ENCODE data around the gene CACUL1. TPM values are rescaled to one million over a fixed set of nuclear protein-coding genes. Genes with fewer than 3 reads are reported as not detected.
"Not testable (repeated sequence)": the region's sequence is repeated elsewhere in the genome, so short reads cannot be mapped to it uniquely, and the experiment has no call there.

CACUL1 gene
- total RNA-seq, 4 donors from 2014 or later, result 24.0 to 45.7 (median 26.4) TPM

DNA sequence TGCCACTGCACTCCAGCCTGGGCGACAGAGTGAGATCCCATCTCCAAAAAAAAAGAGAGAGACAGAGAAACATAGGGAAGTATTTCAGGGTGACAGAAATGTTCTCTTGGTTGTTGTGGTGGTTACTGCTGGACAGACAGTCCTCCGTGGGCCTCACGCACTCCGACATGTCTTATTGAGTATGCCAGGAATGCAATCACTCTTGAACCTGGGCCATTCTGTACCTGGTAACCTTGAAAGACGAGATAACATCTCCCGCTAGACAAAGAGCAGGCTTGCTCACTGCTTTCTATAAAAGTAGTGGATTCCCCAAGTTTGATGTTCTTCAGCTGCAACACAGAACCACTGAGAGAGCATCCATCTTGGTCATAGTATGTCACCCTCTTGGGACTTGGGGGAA is 6.7 kb downstream of the CACUL1 start:
- no peaks in the 10 kb centered on the region for H3K9me3 ChIP-seq
- DNase-seq (ENCODE audit: low spot score in 2 of 2), result no peak
- H3K27me3 ChIP-seq, result no peaks in the 10 kb centered on the region
- WGBS, 2 donors, result 91 to 92% methylated on average over 6 of the region's 6 CpGs
- H3K4me1 ChIP-seq, result peaks cover 0 to 65% (median 5%) of the 10 kb centered on the region in 4 donors
- TF ChIP-seq POLR2A (IDR thresholded peaks at IDR 0.05), result no peak
- TF ChIP-seq, protein P1, sequence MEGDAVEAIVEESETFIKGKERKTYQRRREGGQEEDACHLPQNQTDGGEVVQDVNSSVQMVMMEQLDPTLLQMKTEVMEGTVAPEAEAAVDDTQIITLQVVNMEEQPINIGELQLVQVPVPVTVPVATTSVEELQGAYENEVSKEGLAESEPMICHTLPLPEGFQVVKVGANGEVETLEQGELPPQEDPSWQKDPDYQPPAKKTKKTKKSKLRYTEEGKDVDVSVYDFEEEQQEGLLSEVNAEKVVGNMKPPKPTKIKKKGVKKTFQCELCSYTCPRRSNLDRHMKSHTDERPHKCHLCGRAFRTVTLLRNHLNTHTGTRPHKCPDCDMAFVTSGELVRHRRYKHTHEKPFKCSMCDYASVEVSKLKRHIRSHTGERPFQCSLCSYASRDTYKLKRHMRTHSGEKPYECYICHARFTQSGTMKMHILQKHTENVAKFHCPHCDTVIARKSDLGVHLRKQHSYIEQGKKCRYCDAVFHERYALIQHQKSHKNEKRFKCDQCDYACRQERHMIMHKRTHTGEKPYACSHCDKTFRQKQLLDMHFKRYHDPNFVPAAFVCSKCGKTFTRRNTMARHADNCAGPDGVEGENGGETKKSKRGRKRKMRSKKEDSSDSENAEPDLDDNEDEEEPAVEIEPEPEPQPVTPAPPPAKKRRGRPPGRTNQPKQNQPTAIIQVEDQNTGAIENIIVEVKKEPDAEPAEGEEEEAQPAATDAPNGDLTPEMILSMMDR (IDR thresholded peaks at IDR 0.05), result no peak
- no peak for TF ChIP-seq EP300 (IDR thresholded peaks at IDR 0.05)
- no peak overlapping the region for H3K27ac ChIP-seq
- H3K4me3 ChIP-seq, result no peak overlapping the region
- H3K36me3 ChIP-seq, result no peaks in the 10 kb centered on the region

DNA sequence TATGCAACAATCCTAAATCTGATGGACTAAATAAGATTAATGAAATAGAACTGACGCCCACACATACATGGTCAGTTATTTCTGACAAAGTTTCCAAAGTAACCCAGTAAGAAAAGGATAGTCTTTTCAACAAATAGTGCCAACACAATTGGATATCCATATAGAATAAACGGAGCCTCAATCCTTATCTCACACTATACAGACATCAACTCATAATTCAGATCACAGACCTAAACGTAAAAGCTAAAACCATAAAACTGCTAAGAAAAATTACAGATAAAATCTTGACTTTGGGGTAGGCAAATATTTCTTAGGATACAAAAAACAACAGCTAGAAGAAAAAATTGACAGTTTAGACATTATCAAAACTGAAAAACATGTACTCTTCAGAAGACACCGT is 8.5 kb downstream of the CACUL1 start:
- H3K4me3 ChIP-seq, result no peak overlapping the region
- no peaks in the 10 kb centered on the region for H3K9me3 ChIP-seq
- WGBS, 2 donors, result 69 to 70% methylated on average over 4 of the region's 4 CpGs
- no peak overlapping the region for H3K27ac ChIP-seq
- TF ChIP-seq EP300 (IDR thresholded peaks at IDR 0.05), result no peak
- TF ChIP-seq POLR2A (IDR thresholded peaks at IDR 0.05), result no peak
- TF ChIP-seq, protein P1 (IDR thresholded peaks at IDR 0.05), result no peak
- no peak for DNase-seq (ENCODE audit: low spot score in 2 of 2)
- H3K36me3 ChIP-seq, result no peaks in the 10 kb centered on the region
- H3K4me1 ChIP-seq, result peaks cover 0 to 65% (median 6%) of the 10 kb centered on the region in 4 donors
- H3K27me3 ChIP-seq, result no peaks in the 10 kb centered on the region

DNA sequence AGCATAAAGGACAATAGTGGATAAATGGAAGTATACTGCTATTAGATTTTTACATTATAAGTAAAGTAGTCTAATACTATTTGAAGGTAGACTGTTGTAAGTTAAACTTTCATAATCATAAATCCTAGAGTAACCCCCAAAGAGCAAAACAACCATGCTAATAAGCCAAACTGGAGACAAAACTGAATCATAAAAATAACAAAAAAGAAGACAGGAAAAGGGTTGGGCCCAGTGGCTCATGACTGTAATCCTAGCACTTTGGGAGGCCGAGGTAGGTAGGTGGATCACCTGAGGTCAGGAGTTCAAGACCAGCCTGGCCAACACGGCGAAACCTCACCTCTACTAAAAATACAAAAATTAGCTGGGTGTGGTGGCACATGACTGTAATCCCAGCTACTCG is 9.7 kb downstream of the CACUL1 start:
- peak overlapping the region in 2 of 4 donors; percentile 9 to 18 for H3K27ac ChIP-seq
- TF ChIP-seq, protein P1 (IDR thresholded peaks at IDR 0.05), result no peak
- no peak for TF ChIP-seq POLR2A (IDR thresholded peaks at IDR 0.05)
- no peak for TF ChIP-seq EP300 (IDR thresholded peaks at IDR 0.05)
- WGBS, 2 donors, result 87 to 94% methylated on average over 4 of the region's 4 CpGs
- H3K4me1 ChIP-seq, result peaks cover 0 to 56% (median 6%) of the 10 kb centered on the region in 4 donors
- no peaks in the 10 kb centered on the region for H3K36me3 ChIP-seq
- DNase-seq (ENCODE audit: low spot score in 2 of 2), result no peak
- no peaks in the 10 kb centered on the region for H3K27me3 ChIP-seq
- no peaks in the 10 kb centered on the region for H3K9me3 ChIP-seq
- no peak overlapping the region for H3K4me3 ChIP-seq

DNA sequence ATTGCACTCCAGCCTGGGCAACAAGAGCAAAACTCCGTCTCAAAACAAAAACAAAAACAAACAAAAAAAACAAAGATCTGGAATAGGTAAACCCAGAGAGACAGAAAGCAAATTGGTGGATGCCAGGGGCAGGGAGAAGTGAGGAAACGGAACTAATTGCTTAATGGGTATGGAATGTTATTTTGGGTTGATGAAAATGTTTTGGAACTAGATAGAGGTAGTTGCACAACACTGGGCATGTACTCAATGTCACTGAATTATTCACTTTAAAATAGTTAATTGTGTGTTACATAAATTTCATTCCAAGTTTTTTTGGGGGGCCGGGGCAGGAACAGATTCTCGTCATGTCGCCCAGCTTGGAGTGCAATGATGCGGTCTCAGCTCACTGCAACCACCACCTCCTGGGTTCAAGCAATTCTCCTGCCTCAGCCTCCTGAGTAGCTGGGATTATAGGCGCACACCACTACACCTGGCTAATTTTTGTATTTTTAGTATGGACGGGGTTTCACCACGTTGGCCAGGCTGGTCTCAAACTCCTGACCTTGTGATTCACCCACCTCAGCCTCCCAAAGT is 10.3 kb downstream of the CACUL1 start:
- WGBS, 2 donors, result 80 to 86% methylated on average over 9 of the region's 9 CpGs
- peak overlapping the region in 1 of 4 donors; percentile 9 for H3K27ac ChIP-seq

DNA sequence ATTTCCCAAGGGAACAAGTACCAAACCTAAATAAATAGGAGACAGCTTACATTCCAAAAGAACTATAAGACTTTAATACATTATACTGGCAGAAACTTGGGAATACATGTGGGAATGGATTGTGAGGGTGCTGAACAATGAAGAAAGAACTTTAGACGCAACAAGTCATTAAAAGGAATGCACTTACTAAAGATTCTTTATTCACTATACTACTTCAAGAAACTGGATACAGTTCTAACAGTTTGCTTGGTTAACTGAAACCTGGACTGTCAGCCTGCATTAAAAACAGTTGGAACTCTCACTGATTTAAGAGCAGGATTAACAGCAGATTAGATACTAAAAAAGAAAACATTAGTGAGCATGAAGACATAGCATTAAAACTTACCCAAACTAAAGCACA is 12.0 kb downstream of the CACUL1 start:
- 45 to 51% methylated on average over 1 of the region's 1 CpG for WGBS, 2 donors
- Histone ChIP-seq H3K36me3 (no peaks in the 10 kb centered on the region), H3K27ac (no peak overlapping the region), H3K27me3 (no peaks in the 10 kb centered on the region), H3K4me1 (peaks cover 0 to 51% (median 6%) of the 10 kb centered on the region in 4 donors), H3K4me3 (no peak overlapping the region), H3K9me3 (no peaks in the 10 kb centered on the region)
- TF ChIP-seq POLR2A (IDR thresholded peaks at IDR 0.05) (no peak), EP300 (IDR thresholded peaks at IDR 0.05) (no peak)
- TF ChIP-seq, protein P1 (IDR thresholded peaks at IDR 0.05), result no peak
- DNase-seq (ENCODE audit: low spot score in 2 of 2), result no peak

More for the DNA sequence above, 10.3 kb downstream of the CACUL1 start:
- H3K4me3 ChIP-seq, H3K27me3 ChIP-seq, H3K9me3 ChIP-seq, H3K36me3 ChIP-seq: not testable (repeated sequence)
- TF ChIP-seq EP300 (IDR thresholded peaks at IDR 0.05), result peak in 1 of 2 donors; percentile 71
- DNase-seq (ENCODE audit: low spot score in 2 of 2), result peak in 1 of 2 donors; percentile 66
- H3K4me1 ChIP-seq, result peaks cover 0 to 56% (median 6%) of the 10 kb centered on the region in 4 donors
